Jurkat, Clone E6-1 (cell line): Measurements from ENCODE around the gene DLG1.
"Not testable (repeated sequence)": the region's sequence is repeated elsewhere in the genome, so short reads cannot be mapped to it uniquely, and the experiment has no call there.

Source experiments
- DNase-seq: peaks from one replicate; pipeline ENCODE4 v3.0.0-alpha.2; 2011; ENCODE audit warnings: low read depth, low spot score
- H3K4me3 ChIP-seq: 2 replicates; pipeline ENCODE4 v1.5.1; 2011; ENCODE audit warnings: mild to moderate bottlenecking, low read length, control low read depth, moderate library complexity

DLG1 gene

DNA sequence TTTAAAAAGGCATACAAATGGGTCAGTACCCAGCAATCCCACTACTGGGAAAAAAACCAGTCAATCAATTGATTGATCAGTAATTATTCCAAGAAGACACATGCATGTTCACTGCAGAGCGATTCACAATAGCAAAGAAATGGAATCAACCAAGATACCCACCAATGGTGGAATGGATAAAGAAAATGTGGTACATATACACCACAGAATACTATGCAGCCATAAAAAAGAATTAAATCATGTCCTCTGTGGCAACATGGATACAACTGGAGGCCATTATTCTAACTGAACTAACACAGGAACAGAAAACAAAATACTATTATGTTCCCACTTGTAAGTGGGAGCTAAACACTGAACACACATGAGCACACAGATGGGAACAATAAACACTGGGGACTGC lies 103.1 kb downstream of the DLG1 start:
- no peak overlapping the region for H3K4me3 ChIP-seq
- DNase-seq: no peak

DNA sequence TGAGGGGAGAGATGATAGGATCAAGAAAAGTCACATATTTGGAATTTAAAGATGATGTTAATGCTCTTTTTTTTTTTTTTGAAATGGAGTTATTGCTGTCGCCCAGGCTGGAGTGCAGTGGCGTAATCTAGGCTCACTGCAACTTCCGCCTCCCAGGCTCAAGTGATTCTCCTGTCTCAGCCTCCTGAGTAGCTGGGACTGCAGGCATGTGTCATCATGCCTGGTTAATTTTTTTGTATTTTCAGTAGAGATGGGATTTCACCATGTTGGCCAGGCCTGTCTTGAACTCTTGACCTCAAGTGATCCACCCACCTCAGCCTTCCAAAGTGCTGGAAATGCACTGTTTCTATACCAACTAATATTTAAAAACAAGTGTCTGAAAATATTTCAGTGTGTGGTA lies 104.7 kb downstream of the DLG1 start:
- not testable (repeated sequence) for DNase-seq, H3K4me3 ChIP-seq

DNA sequence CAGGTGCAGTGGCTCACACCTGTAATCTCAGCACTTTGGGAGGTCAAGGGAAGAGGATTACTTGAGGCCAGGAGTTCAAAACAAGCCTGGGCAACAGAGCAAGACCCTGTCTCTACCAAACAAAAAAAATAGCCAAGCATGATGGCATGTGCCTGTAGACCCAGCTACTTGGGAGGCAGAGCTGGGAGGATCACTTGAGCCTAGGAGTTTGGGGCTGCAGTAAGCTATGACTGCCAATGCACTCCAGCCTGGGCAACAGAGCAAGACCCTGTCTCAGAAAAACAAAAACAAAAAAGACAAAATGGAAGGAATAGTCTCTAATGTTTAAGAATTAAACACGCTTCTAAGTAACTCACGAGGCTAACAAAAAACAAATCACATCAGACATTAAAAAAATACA lies 106.5 kb downstream of the DLG1 start:
- DNase-seq: no peak
- H3K4me3 ChIP-seq: no peak overlapping the region

DNA sequence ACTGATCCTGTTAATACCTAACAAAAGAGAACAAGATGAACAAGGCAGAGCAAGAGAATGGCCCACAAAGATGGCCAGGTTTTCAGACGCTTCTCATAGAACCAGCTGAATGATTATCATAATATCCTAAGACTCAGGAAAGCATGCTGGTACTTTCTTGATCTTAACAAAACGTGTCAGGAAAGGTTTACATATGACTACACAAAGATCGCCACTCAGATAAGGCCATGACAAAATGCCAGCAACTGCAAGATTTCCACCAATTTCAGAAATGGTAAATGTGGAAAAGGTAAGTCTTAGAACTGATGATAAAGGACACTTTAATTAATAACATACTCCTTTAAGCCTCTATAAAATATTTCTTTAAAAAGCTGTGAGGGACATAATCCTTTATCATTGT lies 108.8 kb downstream of the DLG1 start:
- H3K4me3 ChIP-seq: no peak overlapping the region
- no peak for DNase-seq

DNA sequence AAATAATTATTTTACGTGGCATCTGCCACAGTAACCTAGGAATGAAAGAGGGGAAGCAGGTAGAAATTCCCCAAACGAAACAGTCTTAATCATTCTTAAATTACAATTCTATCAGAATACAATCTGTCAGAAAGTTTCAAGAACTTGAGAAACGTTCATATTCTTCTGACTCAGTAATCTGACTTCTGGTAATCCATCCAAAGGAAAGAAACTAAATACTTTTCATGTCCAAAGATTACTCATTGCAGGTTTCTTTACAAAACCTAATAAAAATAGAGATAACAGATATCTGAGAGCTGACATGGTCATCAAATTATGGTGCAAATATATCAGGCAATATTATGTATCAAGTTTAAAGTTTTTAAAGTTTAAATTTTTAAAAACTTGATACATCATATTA lies 109.4 kb downstream of the DLG1 start:
- DNase-seq: no peak
- no peak overlapping the region for H3K4me3 ChIP-seq

DNA sequence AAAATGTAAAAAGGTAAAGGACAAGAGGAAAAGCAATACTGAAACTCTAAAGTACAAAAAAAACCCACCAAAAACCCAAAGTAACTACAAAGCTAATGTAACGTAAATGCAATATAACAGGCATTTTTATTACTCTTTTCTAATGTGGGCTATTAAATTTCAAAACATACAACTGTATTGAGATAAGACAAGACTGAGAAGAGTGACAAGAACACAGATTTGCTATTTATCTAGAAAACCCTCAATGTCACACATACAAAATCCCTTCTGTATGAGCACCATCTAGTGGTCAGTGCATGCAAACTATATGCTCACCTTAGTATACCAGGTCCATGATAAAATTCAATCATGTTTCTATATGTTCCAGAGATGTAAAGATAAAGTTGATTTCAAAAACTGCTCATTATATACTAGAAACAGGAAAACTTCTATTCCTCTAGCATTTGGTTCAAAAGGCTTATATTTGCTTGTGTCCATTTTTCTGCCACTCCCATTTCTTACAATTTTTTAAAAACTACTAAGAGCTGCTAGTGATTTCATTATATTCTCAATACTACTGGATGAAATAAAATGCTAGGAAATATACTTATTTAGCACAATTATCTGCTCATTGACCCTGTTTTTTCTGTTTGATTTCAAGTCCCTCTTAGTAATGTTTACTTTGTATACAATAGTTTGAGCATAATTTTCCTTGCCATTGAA lies 111.4 kb downstream of the DLG1 start:
- peak; percentile 68 for DNase-seq
- no peak overlapping the region for H3K4me3 ChIP-seq

DNA sequence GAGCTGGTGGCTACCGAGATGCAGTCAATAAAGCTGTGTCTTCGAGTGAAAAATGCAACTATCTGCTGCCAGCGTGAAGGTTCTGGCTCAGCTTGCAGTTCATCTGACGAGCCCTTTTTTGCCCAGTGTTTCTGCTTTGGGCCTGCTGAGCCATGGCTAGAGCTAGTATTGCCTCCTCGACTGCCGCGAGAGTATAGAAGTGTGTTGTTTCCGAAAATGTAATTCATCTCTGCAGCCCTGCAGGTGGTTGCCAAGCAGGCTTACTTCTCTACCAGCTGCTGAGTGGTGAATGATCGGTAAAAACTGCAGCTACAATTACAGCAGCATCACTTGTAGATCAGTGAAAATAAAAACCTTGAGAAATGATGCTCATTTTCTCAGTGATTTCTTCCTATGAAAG lies 114.8 kb downstream of the DLG1 start:
- no peak for DNase-seq

DNA sequence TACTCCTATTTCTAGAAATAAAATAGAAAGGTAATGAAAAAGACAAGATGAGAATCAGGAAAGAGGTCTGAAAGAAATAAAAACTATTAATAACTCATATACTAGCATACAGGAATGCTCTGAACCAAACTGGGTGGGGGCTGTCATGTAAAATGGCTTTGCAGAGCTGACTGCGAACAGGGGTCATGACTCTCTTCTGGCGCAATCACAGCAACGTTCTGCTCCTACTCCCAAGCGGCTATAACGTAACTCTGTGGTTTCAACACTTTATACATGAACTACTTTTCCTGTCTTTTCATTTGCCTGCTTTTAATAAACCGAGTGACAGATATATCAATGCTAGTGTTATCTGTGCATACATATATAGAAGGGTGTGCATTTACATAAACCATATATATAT lies 116.7 kb downstream of the DLG1 start:
- DNase-seq: no peak

More for the DNA sequence above, 114.8 kb downstream of the DLG1 start:
- no peak overlapping the region for H3K4me3 ChIP-seq

DNA sequence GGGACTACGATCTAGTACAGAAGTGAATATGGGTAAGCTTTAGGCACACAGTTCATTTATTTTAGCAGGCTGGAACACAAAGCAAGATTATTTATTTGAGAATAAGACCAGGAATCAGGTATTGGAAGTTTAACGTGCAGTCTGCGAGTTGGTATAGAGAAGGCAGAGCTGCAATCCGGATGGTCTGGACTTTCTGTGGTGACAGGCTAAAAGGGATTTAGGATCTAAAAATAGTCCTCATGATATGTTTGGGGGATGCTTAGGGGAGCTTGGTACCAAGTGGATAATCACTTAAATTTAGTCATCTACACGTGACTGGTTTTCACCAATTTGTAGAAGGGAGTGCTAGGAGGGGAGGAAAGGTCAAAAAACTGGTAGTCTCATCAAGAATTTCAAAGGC lies 119.4 kb downstream of the DLG1 start:
- no peak for DNase-seq
- H3K4me3 ChIP-seq: no peak overlapping the region

More for the DNA sequence above, 116.7 kb downstream of the DLG1 start:
- H3K4me3 ChIP-seq: no peak overlapping the region

DNA sequence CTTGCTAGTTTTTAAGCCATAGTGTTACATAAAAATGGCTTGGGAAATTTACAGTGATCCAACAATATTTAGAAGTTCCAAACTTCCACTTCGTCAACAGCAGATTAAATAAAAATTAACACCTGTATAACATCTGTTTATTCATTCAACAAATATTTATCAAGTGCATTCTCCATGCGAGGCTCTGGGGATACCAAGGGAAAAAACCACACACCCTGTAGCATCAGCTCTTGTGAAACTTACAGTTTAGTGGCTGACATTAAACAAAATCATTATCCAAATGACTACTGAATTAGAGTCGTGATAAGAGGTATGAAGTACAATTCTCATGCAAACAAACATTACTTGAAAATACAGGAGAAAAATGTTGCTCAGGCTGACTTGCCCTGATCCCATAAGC lies 122.9 kb downstream of the DLG1 start:
- no peak overlapping the region for H3K4me3 ChIP-seq

DNA sequence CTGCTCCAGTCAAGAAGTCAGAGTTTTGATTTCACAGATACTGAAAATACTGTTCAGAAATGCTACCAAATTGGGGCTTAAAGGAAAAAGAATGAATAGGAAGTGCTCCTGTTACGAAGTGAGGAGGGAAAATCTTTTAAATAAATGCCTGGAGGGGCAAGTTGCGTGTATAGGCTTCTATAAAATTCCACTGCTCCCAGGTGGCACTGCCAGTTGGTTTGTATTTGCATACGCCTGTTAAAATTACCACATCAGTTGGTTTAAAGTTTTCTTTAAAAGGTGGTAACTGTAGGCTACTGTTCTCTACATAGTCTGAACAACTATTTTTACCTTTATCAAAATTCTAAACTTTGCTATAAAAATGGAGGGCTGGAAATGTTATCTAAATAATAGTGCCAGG lies 123.5 kb downstream of the DLG1 start:
- H3K4me3 ChIP-seq: no peak overlapping the region
- DNase-seq: peak; percentile 20

More for the DNA sequence above, 122.9 kb downstream of the DLG1 start:
- DNase-seq: no peak

DNA sequence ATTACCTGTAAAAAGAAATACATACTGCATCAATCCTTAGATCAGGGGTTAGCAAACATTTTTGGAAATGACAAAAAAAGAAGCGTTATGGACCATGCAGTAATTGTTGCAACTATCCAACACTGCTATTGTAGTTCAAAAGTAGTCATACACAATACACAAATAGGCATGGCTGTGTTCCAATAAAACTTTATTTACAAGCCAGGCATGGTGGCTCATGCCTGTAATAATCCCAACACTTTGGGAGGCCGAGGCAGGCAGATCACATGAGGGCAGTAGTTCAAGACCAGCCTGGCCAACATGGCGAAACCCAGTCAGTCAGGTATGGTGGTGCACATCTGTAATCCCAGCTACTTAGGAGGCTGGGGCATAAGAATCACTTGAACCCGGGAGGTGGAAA lies 124.8 kb downstream of the DLG1 start:
- no peak for DNase-seq
- H3K4me3 ChIP-seq: no peak overlapping the region

DNA sequence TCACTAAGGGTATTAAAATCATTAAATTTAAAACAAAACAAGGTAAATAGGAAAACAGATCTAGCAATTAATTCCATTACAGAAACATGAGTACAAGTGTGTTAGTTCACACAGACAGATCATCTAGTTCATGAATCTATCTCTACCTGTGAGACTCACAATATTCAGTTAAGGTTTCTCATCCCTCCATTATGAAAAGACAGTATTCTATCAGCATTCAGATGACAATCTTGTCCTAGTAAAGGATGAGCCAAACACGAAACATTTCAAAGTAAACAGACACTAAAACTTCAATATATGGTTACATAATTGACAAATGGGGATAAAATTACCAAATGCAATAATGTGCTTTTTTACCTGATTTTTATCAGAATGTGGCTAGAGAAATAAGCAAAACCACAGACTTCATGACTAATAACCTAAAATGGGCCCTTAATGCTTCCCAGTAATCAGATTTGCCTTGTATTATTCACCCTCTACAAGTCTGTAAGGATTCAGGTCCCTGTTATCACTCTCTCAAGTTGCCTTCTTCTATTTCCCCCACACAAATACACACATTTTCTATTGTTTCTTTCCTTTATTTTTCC lies 126.8 kb downstream of the DLG1 start:
- H3K4me3 ChIP-seq: no peak overlapping the region
- no peak for DNase-seq

DNA sequence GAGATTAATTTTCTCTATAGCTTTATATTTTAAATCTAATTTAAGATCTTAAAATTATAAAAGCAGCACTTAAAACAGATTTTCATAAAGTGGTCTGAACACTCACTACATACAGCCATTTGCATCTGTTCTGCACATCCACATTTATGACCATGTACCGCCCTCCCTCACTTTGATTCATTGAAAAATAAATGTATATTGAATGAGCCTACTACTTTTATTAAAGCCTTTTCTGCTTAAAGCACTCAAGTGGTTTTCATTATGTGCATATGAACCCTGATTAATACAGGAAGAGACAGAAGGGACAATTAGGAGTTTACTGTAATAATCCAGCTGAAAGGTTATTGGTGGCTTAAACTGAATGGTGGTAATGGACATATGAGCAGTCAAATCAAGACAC lies 129.4 kb downstream of the DLG1 start:
- no peak for DNase-seq

DNA sequence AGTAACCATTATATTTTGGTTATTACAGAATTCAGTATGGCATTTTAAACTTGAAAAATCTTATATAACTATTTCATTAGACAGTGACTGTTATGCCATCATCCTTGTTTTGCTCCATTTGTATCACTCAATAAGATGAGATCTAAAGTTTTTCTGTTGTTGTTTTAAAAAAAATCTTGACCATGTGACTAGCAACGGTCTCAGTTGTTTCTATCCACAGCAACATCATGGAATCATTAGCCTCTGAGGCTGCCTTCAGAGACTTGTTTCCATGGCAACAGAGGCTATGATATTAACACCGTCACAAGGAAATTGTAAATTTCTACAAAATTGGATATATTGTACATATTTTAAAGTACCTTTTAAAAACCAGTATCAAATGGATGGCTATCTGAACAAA lies 129.8 kb downstream of the DLG1 start:
- DNase-seq: no peak
- H3K4me3 ChIP-seq: no peak overlapping the region

More for the DNA sequence above, 129.4 kb downstream of the DLG1 start:
- no peak overlapping the region for H3K4me3 ChIP-seq

DNA sequence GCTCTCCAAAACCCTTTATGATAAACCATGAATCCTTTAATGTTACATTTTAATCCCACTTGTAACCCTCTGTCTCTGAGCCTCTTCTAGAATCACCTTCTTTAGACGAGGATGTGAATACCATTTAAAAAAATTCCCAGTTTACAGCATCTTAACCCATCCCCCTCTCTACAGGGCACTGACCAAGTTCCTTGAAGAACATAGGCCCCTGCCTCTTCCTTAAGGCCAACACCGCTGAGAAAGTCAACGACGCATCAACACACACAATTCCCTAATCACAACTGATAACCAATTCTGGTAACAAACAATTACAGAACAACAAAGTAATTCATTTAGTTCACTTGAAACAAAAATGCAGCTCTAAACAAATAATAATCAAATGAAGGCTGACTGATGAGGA lies 130.3 kb downstream of the DLG1 start:
- no peak overlapping the region for H3K4me3 ChIP-seq
- no peak for DNase-seq

DNA sequence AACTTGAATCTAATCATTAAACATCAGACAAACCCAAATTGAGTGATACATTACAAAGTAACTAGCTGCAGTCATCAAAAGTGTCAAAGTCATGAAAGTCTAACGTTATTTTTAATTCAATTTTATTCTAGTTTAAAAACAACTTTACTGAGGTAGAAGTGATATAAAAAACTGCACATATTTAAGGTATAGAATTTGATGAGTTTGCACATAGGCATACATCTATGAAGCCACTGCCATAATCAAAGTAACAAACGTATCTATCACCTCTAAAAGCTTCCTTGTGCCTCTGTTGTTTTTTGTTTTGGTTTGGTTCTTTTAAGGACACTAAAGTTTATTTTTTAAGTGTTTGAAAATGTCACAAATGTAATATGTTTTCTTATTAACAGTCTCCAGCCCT lies 130.9 kb downstream of the DLG1 start:
- no peak for DNase-seq
- no peak overlapping the region for H3K4me3 ChIP-seq

DNA sequence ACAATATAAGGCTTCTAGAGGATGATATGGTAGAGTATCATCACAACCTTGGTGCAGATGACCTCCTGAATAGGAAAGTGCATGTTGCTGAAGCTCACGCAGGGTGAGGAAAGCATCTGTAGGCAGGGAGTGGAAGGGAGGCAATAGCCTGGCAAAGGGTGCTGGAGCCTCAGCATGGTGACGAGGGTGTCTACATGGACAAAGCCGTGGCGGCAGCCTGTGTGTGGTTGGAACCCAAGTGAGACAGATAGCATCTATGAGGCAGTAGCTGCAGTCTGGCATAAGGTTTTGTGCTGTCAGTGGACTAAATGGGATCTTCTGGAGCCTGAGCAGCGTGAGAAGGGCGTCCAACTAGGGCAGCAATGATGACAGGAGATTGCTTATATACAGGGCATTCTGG lies 132.5 kb downstream of the DLG1 start:
- no peak for DNase-seq
- H3K4me3 ChIP-seq: no peak overlapping the region

DNA sequence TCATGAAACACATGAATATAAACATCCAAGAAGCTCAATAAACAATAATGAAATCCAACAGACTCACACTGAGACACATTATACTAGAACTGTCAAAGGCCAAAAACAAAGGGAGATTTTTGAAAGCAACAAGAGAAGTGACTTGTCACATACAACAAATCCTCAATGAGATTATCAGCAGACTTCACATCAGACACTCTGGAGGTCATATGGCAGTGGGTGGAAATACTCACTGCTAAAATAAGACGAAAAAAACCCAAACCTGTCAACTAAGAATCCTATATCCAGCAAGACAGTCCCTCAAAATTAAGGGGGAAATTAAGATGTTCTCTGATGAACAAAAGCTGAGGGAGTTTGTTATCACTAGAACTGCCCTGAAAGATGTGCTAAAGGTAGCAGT lies 143.4 kb downstream of the DLG1 start:
- H3K4me3 ChIP-seq: no peak overlapping the region
- no peak for DNase-seq

DNA sequence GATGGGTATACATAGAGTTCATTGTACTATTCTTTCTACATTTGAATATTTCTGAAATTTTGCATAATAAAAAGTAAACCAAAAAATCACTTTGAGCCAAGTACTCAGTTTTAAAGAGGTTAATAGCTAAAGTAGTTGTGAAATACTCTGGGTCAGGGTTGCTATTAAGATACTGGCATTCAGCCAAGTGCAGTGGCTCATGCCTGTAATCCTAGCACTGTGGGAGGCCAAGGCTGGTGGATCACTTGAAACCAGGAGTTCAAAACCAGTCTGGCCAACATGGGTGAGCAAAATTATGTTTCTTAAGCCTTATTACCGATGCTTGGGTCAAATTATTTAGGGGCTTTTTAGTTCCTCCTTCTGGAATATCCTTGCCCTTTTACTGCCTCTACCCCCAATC lies 146.8 kb downstream of the DLG1 start:
- no peak for DNase-seq
- no peak overlapping the region for H3K4me3 ChIP-seq

DNA sequence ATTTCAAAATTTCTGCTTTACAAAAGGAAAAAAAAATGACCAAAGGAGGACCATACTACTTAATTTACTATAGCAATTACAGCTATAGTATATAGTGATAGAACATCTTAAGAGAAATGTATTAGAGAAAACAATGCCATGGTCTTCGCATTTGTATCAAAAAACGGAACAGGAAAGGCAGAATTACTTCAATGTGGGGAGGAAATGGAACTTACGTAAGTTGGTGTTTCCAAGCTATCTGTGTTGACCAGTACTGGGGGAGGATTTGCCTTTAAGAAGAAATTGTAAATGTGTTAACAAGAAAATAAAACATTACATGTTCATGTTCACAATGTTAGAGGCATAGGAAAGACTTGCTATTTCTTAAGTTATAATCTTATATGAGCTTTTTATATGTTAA lies 148.9 kb downstream of the DLG1 start:
- no peak for DNase-seq
- no peak overlapping the region for H3K4me3 ChIP-seq
